Measurements from ENCODE around the gene FBN1.

The FBN1 gene

DNA sequence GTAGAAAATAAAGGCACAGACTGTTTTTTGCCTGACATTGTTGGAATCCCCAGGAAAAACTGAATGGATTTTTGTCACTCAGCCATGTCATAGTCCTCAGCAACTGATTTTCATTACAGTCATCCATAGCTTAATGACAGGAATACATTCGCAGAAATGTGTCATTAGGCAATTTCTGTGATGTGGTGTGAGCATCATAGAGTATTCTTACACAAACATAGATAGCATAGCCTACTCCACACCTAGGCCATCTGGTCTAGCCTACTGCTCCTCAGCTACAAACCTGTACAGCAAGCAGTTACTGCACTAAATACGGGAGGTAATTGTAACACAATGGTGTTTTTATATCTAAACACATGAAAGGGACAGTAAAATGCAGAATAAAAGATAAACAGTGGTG is 34.4 kb upstream of the FBN1 start:
- TF ChIP-seq, protein P1, sequence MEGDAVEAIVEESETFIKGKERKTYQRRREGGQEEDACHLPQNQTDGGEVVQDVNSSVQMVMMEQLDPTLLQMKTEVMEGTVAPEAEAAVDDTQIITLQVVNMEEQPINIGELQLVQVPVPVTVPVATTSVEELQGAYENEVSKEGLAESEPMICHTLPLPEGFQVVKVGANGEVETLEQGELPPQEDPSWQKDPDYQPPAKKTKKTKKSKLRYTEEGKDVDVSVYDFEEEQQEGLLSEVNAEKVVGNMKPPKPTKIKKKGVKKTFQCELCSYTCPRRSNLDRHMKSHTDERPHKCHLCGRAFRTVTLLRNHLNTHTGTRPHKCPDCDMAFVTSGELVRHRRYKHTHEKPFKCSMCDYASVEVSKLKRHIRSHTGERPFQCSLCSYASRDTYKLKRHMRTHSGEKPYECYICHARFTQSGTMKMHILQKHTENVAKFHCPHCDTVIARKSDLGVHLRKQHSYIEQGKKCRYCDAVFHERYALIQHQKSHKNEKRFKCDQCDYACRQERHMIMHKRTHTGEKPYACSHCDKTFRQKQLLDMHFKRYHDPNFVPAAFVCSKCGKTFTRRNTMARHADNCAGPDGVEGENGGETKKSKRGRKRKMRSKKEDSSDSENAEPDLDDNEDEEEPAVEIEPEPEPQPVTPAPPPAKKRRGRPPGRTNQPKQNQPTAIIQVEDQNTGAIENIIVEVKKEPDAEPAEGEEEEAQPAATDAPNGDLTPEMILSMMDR (IDR thresholded peaks at IDR 0.05), result no peak

DNA sequence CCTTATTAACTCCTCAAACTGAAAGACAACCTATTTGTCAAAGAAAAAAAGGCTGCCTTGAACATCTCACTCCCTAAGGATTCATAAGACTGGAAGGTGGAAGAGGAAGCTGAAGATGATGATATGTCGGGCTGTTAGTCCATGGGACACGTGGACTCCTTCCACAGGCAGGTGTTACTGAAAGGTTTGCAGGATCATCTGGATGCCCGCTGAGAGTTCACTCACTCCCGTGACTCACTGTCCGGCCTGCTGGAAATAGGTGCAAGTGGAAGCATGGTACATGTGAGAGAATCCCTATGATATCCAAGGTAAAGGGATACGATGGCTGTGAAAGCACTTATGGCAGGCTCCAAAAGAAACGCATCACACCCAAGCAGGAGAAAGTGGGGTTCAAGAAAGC is 33.3 kb upstream of the FBN1 start:
- TF ChIP-seq, protein P1 (IDR thresholded peaks at IDR 0.05), result no peak

DNA sequence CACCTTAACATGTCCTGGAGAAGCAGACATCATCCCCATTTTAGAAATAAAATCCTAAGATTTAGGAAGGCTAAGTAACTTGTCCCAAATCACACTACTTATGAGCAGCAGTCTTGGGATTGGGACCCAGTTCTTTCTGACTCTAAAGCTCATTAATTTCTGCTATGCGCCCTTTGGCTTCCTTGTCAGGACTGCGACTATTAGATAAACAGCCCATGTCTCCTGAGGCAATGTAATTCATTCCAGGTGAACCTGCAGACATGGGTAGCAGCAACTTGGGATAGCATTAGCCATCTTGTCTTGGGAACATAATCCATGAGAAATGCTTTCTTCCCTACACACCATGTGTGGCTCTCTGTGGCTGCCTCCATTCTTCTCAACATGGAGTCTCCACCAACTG is 32.3 kb upstream of the FBN1 start:
- TF ChIP-seq, protein P1 (IDR thresholded peaks at IDR 0.05), result no peak

DNA sequence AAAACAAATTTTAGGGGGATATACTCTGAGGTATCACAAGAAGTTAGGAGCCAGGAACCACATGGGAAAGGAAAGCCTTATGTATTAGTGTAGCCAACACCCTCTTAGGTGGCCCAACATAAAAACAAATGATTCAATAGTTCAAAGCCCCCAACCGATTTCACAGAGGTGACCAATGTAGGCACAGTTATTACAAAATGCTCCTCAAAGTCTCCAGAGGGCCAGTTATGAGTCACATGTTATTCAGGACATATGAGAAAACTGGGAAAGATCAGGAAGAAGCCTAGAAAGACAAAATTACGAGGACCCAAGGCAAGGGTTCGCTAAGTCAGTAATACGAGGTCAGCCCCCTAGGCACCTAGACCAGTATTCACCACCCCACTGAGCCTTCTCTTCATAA is 29.9 kb upstream of the FBN1 start:
- TF ChIP-seq, protein P1 (IDR thresholded peaks at IDR 0.05), result no peak

DNA sequence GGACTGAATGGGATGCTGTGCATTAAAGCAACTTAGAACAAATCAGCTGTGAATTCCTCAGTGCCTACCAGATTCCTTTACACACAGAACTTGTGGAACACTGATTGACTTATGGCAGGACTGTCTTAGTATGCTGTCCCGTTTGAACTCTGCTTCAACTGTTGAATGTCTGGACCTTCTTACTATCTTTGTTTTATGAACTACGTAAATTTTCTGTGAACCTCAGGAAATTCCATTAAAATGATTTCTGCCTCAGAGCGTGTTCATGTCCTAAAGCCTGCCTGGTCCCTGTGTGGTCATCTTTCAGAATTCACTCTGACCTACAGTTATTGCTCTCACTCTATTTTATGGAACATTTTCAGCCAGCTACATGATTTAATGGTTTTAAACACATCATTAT is 29.4 kb upstream of the FBN1 start:
- TF ChIP-seq, protein P1 (IDR thresholded peaks at IDR 0.05), result no peak

DNA sequence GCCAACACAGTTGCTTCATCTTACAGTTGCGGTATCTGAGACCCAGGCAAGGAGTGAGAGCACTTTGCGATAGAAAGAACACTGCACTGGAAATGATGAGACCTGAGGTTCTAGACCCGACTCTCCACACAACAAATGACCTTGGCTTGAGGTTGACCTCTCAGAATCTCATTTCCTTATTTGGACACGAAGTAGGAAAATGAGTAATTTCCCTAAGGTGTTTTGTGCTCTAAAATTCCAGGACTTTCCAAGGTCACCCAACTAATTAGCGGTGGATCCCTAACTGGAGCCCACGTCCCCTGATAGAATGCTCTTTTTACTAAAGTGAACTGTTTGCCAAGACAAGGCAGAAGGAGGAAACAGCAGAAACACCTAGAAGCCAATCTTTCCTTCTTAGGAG is 26.7 kb upstream of the FBN1 start:
- TF ChIP-seq, protein P1 (IDR thresholded peaks at IDR 0.05), result no peak

DNA sequence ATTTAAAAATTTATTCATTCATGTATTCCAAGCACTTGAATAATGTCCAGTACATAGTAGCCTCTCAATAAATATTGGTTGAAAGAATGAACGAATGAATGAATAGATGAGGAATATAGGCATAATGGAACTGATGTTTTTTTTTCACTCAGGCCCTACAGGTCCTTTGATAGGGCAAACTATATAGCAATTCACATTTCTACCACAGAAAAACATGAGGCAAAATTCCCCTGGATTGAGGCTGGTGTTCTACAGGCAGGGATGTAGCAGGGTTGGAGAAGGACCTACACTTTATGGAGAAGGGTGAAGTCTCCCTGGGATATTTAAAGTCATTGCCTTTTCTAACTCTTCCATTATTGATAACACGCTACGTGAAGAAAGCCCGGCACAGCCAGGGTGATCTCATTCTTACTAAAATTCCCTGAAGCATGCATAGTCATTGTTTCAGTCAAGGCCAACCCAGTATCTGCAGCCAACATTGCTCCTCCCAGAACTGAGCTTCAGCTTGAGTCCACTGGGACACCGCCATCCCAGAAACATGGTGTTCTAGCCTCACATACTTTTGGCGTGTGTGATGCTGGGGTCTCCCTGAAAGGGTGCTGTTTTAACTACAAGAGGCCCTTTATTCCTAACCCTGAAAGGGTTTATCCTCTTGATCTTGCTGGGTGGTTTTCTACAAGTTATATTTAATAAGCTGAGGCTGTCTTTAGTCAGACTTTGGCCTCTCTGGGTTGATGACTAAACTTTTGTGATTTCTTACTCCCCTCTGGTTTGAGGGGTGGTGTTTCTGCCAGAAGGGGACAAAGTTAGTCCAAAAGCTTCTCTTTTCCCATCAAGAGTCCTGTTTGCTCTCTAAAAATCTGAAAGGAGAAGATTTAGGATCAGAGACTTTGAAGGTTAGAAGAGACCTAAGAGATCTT is 25.9 kb upstream of the FBN1 start:
- TF ChIP-seq, protein P1 (IDR thresholded peaks at IDR 0.05), result no peak

Measured in LNCAP (cell line).